PC-9 (cell line): ENCODE data around the gene ADAMTSL3.

Experiments
- EZH2 ChIP-seq: fragments of 200-600 bp; sonication (generic); IDR thresholded peaks from 2 replicates; pipeline ENCODE4 v1.8.0; 2017; ENCODE audit warnings: antibody characterized with exemption, low read depth
- TF ChIP-seq, protein P1 (sequence below): fragments of 200-600 bp; sonication (generic); conservative IDR thresholded peaks from 2 replicates; pipeline ENCODE4 v1.6.1; 2017; ENCODE audit warnings: mixed run types, antibody characterized with exemption, mild to moderate bottlenecking, moderate library complexity

DNA sequence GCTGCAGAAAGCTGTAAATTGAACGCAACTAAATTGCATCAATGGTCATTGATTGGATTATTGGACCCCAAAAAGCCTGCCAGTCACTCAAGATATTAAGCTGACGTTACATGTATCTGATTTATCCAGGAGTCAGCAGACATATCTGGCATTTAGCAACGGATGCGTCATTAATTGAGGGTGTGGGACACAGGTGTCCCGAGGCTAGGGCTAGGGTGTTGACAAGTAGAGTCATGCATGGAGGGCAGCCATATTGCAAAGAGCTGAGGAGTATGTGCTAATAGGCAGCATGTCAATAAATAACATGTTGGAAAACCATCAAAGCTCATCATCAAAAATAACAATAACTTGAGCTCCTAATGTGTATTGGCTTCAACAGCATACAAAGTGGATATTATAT lies 347.1 kb downstream of the ADAMTSL3 start:
- TF ChIP-seq, protein P1, sequence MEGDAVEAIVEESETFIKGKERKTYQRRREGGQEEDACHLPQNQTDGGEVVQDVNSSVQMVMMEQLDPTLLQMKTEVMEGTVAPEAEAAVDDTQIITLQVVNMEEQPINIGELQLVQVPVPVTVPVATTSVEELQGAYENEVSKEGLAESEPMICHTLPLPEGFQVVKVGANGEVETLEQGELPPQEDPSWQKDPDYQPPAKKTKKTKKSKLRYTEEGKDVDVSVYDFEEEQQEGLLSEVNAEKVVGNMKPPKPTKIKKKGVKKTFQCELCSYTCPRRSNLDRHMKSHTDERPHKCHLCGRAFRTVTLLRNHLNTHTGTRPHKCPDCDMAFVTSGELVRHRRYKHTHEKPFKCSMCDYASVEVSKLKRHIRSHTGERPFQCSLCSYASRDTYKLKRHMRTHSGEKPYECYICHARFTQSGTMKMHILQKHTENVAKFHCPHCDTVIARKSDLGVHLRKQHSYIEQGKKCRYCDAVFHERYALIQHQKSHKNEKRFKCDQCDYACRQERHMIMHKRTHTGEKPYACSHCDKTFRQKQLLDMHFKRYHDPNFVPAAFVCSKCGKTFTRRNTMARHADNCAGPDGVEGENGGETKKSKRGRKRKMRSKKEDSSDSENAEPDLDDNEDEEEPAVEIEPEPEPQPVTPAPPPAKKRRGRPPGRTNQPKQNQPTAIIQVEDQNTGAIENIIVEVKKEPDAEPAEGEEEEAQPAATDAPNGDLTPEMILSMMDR, result no peak
- TF ChIP-seq EZH2, result no peak
